HEK293 (cell line): ENCODE measurements around the gene SEC63.

Experiments
- CTCF ChIA-PET: fragments of 350-600 bp; formaldehyde crosslinking; extraction: SDS; loops from one replicate; lab custom pipeline; 2021; ENCODE audit warnings: antibody characterized with exemption; lab: Yijun Ruan, JAX
- POLR2A ChIA-PET: fragments of 300-600 bp; formaldehyde crosslinking; extraction: SDS; loops from one replicate; lab custom pipeline; 2020; ENCODE audit warnings: antibody characterized with exemption, inconsistent platforms; lab: Yijun Ruan, JAX
- H3K27ac ChIP-seq: fragments of 200-500 bp; sonication (Bioruptor generic); 2 replicates; pipeline ENCODE4 v1.5.1; 2014; ENCODE audit warnings: low read depth, low read length, control low read depth, inconsistent platforms; ENCODE audit errors: extremely low read depth
- H3K36me3 ChIP-seq, 2 experiments: fragments of 200-500 bp in 1 of 2; sonication (Bioruptor generic) in 1 of 2; 1 replicate in 1 of 2; 2 replicates in 1 of 2; pipeline ENCODE4 v1.5.1; 2014 to 2017; ENCODE audit warnings: inconsistent platforms in 2 of 2, low read length in 2 of 2; ENCODE audit not compliant: control insufficient read depth in 2 of 2, insufficient read depth in 1 of 2
- H3K4me1 ChIP-seq: fragments of 200-500 bp; sonication (Bioruptor generic); 2 replicates; pipeline ENCODE4 v1.5.1; 2014; ENCODE audit warnings: mild to moderate bottlenecking, low read length, inconsistent platforms; ENCODE audit not compliant: control insufficient read depth, insufficient read depth
- H3K4me3 ChIP-seq: 2 replicates; pipeline ENCODE4 v1.5.1; 2011; ENCODE audit warnings: low read depth, mild to moderate bottlenecking, control low read depth, low read length, moderate library complexity
- H3K9me3 ChIP-seq: fragments of 200-500 bp; sonication (Bioruptor generic); 2 replicates; pipeline ENCODE4 v1.5.1; 2014; ENCODE audit warnings: low read depth, low read length, inconsistent platforms; ENCODE audit not compliant: control insufficient read depth, insufficient read depth
- MZF1 ChIP-seq: fragments of 450-650 bp; formaldehyde crosslinking; IDR thresholded peaks from 2 replicates; pipeline ENCODE4 v1.5.1; 2017; ENCODE audit warnings: missing biosample characterization, missing genetic modification characterization, borderline replicate concordance
- SCRT1 ChIP-seq: fragments of 450-650 bp; formaldehyde crosslinking; IDR thresholded peaks from 2 replicates; pipeline ENCODE4 v1.5.1; 2016; ENCODE audit warnings: missing biosample characterization, missing genetic modification characterization, borderline replicate concordance
- SCRT2 ChIP-seq: fragments of 450-650 bp; formaldehyde crosslinking; IDR thresholded peaks from 2 replicates; pipeline ENCODE4 v1.5.1; 2016; ENCODE audit warnings: missing biosample characterization, missing genetic modification characterization
- SETDB1 ChIP-seq: IDR thresholded peaks from one replicate; pipeline ENCODE4 v1.6.1; 2017; ENCODE audit warnings: mild to moderate bottlenecking, low read length, moderate library complexity, mixed read lengths; ENCODE audit not compliant: insufficient read length
- ZBTB17 ChIP-seq: fragments of 450-650 bp; formaldehyde crosslinking; IDR thresholded peaks from 2 replicates; pipeline ENCODE4 v1.5.1; 2016; ENCODE audit warnings: missing biosample characterization, missing genetic modification characterization
- ZBTB48 ChIP-seq: fragments of 450-650 bp; formaldehyde crosslinking; IDR thresholded peaks from 2 replicates; pipeline ENCODE4 v1.5.1; 2016; ENCODE audit warnings: missing biosample characterization, missing genetic modification characterization
- ZNF121 ChIP-seq: fragments of 450-650 bp; formaldehyde crosslinking; IDR thresholded peaks from 2 replicates; pipeline ENCODE4 v1.5.1; 2016; ENCODE audit warnings: missing biosample characterization, missing genetic modification characterization
- ZNF138 ChIP-seq: fragments of 450-650 bp; formaldehyde crosslinking; IDR thresholded peaks from 2 replicates; pipeline ENCODE4 v1.5.1; 2016; ENCODE audit warnings: missing biosample characterization, missing genetic modification characterization, borderline replicate concordance
- ZNF157 ChIP-seq: fragments of 450-650 bp; formaldehyde crosslinking; IDR thresholded peaks from 2 replicates; pipeline ENCODE4 v1.5.1; 2016; ENCODE audit warnings: missing biosample characterization, missing genetic modification characterization
- ZNF169 ChIP-seq: fragments of 450-650 bp; formaldehyde crosslinking; IDR thresholded peaks from 2 replicates; pipeline ENCODE4 v1.5.1; 2016; ENCODE audit warnings: missing biosample characterization, missing genetic modification characterization
- ZNF202 ChIP-seq: fragments of 450-650 bp; formaldehyde crosslinking; IDR thresholded peaks from 2 replicates; pipeline ENCODE4 v1.5.1; 2016; ENCODE audit warnings: missing biosample characterization, missing genetic modification characterization, borderline replicate concordance
- ZNF239 ChIP-seq: fragments of 450-650 bp; formaldehyde crosslinking; IDR thresholded peaks from 2 replicates; pipeline ENCODE4 v1.5.1; 2016; ENCODE audit warnings: missing biosample characterization, missing genetic modification characterization
- ZNF521 ChIP-seq: fragments of 450-650 bp; formaldehyde crosslinking; IDR thresholded peaks from 2 replicates; pipeline ENCODE4 v1.5.1; 2017; ENCODE audit warnings: missing biosample characterization, mild to moderate bottlenecking, missing genetic modification characterization
- ZNF621 ChIP-seq: fragments of 450-650 bp; formaldehyde crosslinking; IDR thresholded peaks from 2 replicates; pipeline ENCODE4 v1.5.1; 2017; ENCODE audit warnings: missing biosample characterization, missing genetic modification characterization
- ZNF654 ChIP-seq: fragments of 450-650 bp; formaldehyde crosslinking; IDR thresholded peaks from 2 replicates; pipeline ENCODE4 v1.5.1; 2016; ENCODE audit warnings: low read depth, missing biosample characterization, missing genetic modification characterization
- ZNF830 ChIP-seq: fragments of 450-650 bp; IDR thresholded peaks from 2 replicates; pipeline ENCODE4 v1.5.0; 2018; ENCODE audit warnings: missing biosample characterization, missing genetic modification characterization, low read depth, mild to moderate bottlenecking, moderate library complexity
- TF ChIP-seq, protein P1 (sequence below): fragments of 450-650 bp; formaldehyde crosslinking; IDR thresholded peaks from 2 replicates; pipeline ENCODE4 v1.5.1; 2017; ENCODE audit warnings: missing biosample characterization, missing genetic modification characterization
- TF ChIP-seq, protein P2 (sequence below): fragments of 450-650 bp; formaldehyde crosslinking; conservative IDR thresholded peaks from 2 replicates; pipeline ENCODE4 v1.5.1; 2016; ENCODE audit warnings: low read depth, missing biosample characterization, missing genetic modification characterization
- TF ChIP-seq, protein P3 (sequence below): fragments of 450-650 bp; formaldehyde crosslinking; IDR thresholded peaks from 2 replicates; pipeline ENCODE4 v1.5.1; 2016; ENCODE audit warnings: missing biosample characterization, missing genetic modification characterization
- TF ChIP-seq, protein P4 (sequence below): fragments of 450-650 bp; formaldehyde crosslinking; IDR thresholded peaks from 2 replicates; pipeline ENCODE4 v1.5.1; 2016; ENCODE audit warnings: missing biosample characterization, missing genetic modification characterization, low read depth
- TF ChIP-seq, protein P5 (sequence below): fragments of 450-650 bp; formaldehyde crosslinking; IDR thresholded peaks from 2 replicates; pipeline ENCODE4 v1.5.1; 2016; ENCODE audit warnings: missing biosample characterization, missing genetic modification characterization
- TF ChIP-seq, protein P6 (sequence below): fragments of 450-650 bp; formaldehyde crosslinking; IDR thresholded peaks from 2 replicates; pipeline ENCODE4 v1.5.1; 2016; ENCODE audit warnings: missing biosample characterization, missing genetic modification characterization

SEC63 gene

DNA sequence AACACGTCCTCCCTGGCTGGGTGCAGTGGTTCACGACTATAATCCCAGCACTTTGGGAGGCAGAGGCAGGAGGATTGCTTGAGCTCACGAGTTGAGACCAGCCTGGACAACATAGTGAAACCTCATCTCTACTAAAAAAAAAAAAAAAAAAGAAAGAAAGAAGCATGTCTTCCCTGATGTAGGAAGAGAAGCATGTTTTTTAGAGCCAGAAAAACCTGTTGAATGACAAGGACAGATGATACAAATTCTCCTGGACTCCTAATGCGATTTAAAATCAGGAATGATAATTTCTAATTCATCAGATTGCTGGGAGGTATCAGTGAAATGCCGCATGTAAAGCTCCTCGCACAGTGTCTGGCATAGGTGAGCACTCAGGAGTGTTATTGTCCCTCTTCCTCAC lies 23.7 kb upstream of the SEC63 start:
- TF ChIP-seq SCRT2 (peak; percentile 71), ZBTB48 (tag by site-specific recombination) (no peak), ZNF138 (no peak), ZNF239 (tag by site-specific recombination) (no peak), SETDB1 (no peak), MZF1 (tag by site-specific recombination) (no peak), ZNF157 (tag by site-specific recombination) (no peak), ZNF621 (tag by site-specific recombination) (no peak), SCRT1 (peak; percentile 58; the same call in 1 of the 2 replicates), ZNF169 (tag by site-specific recombination) (no peak), ZNF521 (no peak), ZNF202 (tag by site-specific recombination) (no peak), ZNF830 (no peak)
- TF ChIP-seq, protein P1, sequence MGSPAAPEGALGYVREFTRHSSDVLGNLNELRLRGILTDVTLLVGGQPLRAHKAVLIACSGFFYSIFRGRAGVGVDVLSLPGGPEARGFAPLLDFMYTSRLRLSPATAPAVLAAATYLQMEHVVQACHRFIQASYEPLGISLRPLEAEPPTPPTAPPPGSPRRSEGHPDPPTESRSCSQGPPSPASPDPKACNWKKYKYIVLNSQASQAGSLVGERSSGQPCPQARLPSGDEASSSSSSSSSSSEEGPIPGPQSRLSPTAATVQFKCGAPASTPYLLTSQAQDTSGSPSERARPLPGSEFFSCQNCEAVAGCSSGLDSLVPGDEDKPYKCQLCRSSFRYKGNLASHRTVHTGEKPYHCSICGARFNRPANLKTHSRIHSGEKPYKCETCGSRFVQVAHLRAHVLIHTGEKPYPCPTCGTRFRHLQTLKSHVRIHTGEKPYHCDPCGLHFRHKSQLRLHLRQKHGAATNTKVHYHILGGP, result no peak
- TF ChIP-seq, protein P2, sequence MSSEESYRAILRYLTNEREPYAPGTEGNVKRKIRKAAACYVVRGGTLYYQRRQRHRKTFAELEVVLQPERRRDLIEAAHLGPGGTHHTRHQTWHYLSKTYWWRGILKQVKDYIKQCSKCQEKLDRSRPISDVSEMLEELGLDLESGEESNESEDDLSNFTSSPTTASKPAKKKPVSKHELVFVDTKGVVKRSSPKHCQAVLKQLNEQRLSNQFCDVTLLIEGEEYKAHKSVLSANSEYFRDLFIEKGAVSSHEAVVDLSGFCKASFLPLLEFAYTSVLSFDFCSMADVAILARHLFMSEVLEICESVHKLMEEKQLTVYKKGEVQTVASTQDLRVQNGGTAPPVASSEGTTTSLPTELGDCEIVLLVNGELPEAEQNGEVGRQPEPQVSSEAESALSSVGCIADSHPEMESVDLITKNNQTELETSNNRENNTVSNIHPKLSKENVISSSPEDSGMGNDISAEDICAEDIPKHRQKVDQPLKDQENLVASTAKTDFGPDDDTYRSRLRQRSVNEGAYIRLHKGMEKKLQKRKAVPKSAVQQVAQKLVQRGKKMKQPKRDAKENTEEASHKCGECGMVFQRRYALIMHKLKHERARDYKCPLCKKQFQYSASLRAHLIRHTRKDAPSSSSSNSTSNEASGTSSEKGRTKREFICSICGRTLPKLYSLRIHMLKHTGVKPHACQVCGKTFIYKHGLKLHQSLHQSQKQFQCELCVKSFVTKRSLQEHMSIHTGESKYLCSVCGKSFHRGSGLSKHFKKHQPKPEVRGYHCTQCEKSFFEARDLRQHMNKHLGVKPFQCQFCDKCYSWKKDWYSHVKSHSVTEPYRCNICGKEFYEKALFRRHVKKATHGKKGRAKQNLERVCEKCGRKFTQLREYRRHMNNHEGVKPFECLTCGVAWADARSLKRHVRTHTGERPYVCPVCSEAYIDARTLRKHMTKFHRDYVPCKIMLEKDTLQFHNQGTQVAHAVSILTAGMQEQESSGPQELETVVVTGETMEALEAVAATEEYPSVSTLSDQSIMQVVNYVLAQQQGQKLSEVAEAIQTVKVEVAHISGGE (tag by site-specific recombination), result no peak
- TF ChIP-seq, protein P3, sequence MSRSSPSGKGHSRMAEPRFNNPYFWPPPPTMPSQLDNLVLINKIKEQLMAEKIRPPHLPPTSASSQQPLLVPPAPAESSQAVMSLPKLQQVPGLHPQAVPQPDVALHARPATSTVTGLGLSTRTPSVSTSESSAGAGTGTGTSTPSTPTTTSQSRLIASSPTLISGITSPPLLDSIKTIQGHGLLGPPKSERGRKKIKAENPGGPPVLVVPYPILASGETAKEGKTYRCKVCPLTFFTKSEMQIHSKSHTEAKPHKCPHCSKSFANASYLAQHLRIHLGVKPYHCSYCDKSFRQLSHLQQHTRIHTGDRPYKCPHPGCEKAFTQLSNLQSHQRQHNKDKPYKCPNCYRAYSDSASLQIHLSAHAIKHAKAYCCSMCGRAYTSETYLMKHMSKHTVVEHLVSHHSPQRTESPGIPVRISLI, result no peak
- CTCF ChIA-PET, result interaction anchor here (0.6 to 7.3 kb wide), 17 partner anchors 9 to 1323 kb away, joined by 3 to 178 read pairs (median 7); no protein-coding TSS in a partner anchor
- H3K9me3 ChIP-seq, result no peaks in the 10 kb centered on the region
- no peaks in the 10 kb centered on the region for H3K4me1 ChIP-seq
- no peaks in the 10 kb centered on the region for H3K36me3 ChIP-seq
- no peak overlapping the region for H3K27ac ChIP-seq
- H3K4me3 ChIP-seq, result no peak overlapping the region
- POLR2A ChIA-PET, result interaction anchor here (0.7 kb wide), 1 partner anchor 118 kb away, joined by 5 read pairs; no protein-coding TSS in a partner anchor

DNA sequence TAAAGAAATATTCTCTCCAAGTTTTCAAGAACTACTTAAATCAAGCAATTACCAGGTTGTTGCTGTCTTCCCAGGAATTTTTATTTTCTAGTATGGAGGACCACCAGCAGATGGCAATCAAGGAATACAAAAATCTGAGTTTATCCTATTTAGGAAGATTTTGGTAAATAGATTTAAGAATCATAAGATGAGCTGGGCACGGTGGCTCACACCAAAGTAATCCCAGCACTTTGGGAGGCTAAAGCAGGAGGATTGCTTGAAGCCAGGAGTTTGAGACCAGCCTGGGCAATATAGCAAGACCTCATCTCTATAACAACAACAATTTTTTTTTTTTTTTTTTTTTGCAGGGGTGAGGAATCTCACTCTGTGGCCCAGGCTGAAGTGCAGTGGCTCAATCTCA lies 19.3 kb upstream of the SEC63 start:
- ChIA-PET POLR2A (interaction anchor here (0.7 kb wide), 1 partner anchor 24 kb away, joined by 4 read pairs; no protein-coding TSS in a partner anchor), CTCF (interaction anchor here (0.6 to 7.3 kb wide), 13 partner anchors 11 to 964 kb away, joined by 3 to 178 read pairs (median 3); no protein-coding TSS in a partner anchor)
- H3K36me3 ChIP-seq, result no peaks in the 10 kb centered on the region
- no peaks in the 10 kb centered on the region for H3K4me1 ChIP-seq
- no peak overlapping the region for H3K4me3 ChIP-seq
- H3K27ac ChIP-seq, result no peak overlapping the region
- H3K9me3 ChIP-seq, result no peaks in the 10 kb centered on the region
- TF ChIP-seq, protein P4, sequence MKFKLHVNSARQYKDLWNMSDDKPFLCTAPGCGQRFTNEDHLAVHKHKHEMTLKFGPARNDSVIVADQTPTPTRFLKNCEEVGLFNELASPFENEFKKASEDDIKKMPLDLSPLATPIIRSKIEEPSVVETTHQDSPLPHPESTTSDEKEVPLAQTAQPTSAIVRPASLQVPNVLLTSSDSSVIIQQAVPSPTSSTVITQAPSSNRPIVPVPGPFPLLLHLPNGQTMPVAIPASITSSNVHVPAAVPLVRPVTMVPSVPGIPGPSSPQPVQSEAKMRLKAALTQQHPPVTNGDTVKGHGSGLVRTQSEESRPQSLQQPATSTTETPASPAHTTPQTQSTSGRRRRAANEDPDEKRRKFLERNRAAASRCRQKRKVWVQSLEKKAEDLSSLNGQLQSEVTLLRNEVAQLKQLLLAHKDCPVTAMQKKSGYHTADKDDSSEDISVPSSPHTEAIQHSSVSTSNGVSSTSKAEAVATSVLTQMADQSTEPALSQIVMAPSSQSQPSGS, result no peak
- TF ChIP-seq, protein P3, result peak; percentile 76; the same call in 1 of the 2 replicates
- TF ChIP-seq ZNF121 (tag by site-specific recombination), result 0 out of 2 replicates have a peak, but pooled peaks have one; percentile 8
- TF ChIP-seq ZNF654 (tag by site-specific recombination), result peak; percentile 64
- 0 out of 2 replicates have a peak, but pooled peaks have one; percentile 43 for TF ChIP-seq ZBTB17 (tag by site-specific recombination)
- TF ChIP-seq, protein P5, sequence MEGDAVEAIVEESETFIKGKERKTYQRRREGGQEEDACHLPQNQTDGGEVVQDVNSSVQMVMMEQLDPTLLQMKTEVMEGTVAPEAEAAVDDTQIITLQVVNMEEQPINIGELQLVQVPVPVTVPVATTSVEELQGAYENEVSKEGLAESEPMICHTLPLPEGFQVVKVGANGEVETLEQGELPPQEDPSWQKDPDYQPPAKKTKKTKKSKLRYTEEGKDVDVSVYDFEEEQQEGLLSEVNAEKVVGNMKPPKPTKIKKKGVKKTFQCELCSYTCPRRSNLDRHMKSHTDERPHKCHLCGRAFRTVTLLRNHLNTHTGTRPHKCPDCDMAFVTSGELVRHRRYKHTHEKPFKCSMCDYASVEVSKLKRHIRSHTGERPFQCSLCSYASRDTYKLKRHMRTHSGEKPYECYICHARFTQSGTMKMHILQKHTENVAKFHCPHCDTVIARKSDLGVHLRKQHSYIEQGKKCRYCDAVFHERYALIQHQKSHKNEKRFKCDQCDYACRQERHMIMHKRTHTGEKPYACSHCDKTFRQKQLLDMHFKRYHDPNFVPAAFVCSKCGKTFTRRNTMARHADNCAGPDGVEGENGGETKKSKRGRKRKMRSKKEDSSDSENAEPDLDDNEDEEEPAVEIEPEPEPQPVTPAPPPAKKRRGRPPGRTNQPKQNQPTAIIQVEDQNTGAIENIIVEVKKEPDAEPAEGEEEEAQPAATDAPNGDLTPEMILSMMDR (tag by site-specific recombination), result 0 out of 2 replicates have a peak, but pooled peaks have one; percentile 11
- TF ChIP-seq, protein P6, sequence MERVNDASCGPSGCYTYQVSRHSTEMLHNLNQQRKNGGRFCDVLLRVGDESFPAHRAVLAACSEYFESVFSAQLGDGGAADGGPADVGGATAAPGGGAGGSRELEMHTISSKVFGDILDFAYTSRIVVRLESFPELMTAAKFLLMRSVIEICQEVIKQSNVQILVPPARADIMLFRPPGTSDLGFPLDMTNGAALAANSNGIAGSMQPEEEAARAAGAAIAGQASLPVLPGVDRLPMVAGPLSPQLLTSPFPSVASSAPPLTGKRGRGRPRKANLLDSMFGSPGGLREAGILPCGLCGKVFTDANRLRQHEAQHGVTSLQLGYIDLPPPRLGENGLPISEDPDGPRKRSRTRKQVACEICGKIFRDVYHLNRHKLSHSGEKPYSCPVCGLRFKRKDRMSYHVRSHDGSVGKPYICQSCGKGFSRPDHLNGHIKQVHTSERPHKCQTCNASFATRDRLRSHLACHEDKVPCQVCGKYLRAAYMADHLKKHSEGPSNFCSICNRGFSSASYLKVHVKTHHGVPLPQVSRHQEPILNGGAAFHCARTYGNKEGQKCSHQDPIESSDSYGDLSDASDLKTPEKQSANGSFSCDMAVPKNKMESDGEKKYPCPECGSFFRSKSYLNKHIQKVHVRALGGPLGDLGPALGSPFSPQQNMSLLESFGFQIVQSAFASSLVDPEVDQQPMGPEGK (tag by site-specific recombination), result no peak
